Ammon's horn (tissue), 1 donor: ENCODE measurements around the gene SNAI1.

ENCODE experiments used
- DNase-seq: peaks from one replicate; pipeline ENCODE4 v3.0.0-alpha.2; 2016; ENCODE audit warnings: low spot score

The SNAI1 gene

GRCh38 chr20:50013976-50014375 is 31.2 kb downstream of the SNAI1 start:
- no peak for DNase-seq

- DNase-seq, result no peak
Measured at GRCh38 chr20:50014570-50015562, 32.1 kb downstream of the SNAI1 start.

DNA sequence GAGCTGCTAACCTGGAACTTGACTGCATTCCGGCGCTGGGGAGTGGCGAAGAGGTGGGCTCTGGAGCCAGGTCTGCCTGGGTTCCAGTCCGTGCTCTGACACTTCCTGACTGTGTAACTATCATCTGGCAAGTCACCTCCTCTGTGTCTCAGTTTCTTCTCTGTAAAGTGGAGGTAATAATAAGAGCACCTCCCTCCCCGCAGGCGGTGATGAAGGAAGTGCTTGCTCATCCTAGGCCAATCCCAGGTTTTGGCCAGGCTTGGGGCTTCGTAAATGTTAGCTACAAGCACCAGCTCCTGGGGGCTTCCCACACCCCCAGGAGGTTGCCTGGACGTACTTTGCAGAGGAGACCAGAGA is 32.8 kb downstream of the SNAI1 start:
- DNase-seq, result no peak

- no peak for DNase-seq
Measured at GRCh38 chr20:50015993-50016770, 33.4 kb downstream of the SNAI1 start.

- no peak for DNase-seq
Measured at GRCh38 chr20:50017160-50017559, 34.4 kb downstream of the SNAI1 start.

DNA sequence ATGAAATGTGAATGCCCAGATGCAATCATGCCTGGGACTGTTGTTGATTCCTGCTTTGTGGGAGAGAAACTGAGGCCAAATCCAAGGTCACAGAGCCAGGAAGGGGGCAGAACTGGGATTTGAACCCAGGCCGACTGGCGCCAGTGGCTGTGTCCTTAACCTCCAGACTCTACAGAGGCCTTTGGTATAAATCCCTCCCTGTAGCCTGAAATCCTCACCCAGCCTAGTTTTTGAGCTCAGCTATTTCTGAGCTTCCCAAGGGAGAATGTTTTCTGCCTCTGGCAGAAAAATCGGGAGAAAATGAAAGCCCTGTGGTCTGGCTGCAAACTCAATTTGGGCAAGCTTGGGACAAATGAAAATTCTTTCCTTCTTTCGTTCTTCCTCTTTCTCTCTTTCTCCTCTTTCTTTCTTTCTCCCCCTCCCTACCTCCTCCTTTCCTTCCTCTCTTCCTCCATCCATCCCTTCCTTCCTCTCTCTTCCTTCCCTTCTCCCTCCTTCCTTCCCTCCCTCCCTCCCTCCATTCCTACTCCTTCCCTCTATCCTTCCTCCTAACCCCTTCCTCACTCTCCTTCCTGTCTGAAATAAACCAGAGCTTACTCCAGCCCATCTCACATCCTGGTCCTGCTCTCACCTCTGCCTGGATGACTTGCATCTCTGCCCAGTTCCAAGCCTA is 34.9 kb downstream of the SNAI1 start:
- no peak for DNase-seq

GRCh38 chr20:50019466-50020256 is 36.9 kb downstream of the SNAI1 start:
- DNase-seq, result peak; percentile 40

DNA sequence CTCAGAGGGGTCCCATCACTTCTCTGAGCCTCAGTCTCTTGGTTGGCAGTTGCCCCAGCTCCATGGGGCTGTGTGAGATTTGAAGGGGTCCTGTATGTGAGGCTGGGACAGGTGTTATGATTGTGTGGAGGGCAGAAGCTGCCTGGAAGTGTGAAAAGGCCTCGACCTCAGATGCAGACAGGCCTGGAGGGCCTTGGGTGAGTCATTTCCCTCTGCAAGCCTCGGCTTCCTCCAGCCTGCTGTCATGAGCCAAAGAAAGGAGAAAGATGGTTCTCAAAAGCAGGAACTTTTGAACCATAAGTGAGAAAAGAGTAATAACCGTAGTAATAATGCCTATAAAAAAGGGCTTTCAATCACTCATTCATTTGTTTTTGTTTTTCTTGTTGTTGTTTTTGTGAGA is 37.5 kb downstream of the SNAI1 start:
- no peak for DNase-seq

- DNase-seq, result no peak
Measured at GRCh38 chr20:50022676-50023075, 39.9 kb downstream of the SNAI1 start.

- no peak for DNase-seq
Measured at GRCh38 chr20:50023116-50023805, 40.5 kb downstream of the SNAI1 start.

- DNase-seq, result no peak
Measured at GRCh38 chr20:50026746-50027575, 44.2 kb downstream of the SNAI1 start.

DNA sequence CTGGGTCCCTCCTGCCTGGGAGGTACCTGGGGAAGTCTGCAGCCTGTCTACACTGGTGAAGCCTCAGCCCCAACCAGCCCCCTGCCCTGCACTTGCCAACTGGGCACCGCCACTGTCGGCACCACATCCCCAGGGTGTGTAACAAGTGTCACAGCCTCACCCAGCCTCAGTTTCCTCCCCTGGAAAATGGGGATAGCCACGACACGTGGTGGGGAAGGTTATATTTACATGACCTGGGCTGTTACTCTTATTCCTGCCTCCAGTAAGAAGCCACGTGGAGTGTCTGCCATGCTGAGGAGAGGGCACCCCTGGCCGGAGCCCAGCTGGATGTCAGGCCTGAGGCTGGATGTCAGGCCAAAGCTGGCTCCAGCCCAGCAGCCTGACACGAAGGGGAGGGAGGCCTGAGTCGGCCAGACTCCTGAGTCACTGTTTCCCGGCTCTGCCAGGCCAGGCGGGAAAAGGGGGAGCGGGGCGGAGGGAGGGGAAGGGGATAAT is 44.9 kb downstream of the SNAI1 start:
- DNase-seq, result peak; percentile 76

- DNase-seq, result no peak
Measured at GRCh38 chr20:50029083-50029696, 46.4 kb downstream of the SNAI1 start.

DNA sequence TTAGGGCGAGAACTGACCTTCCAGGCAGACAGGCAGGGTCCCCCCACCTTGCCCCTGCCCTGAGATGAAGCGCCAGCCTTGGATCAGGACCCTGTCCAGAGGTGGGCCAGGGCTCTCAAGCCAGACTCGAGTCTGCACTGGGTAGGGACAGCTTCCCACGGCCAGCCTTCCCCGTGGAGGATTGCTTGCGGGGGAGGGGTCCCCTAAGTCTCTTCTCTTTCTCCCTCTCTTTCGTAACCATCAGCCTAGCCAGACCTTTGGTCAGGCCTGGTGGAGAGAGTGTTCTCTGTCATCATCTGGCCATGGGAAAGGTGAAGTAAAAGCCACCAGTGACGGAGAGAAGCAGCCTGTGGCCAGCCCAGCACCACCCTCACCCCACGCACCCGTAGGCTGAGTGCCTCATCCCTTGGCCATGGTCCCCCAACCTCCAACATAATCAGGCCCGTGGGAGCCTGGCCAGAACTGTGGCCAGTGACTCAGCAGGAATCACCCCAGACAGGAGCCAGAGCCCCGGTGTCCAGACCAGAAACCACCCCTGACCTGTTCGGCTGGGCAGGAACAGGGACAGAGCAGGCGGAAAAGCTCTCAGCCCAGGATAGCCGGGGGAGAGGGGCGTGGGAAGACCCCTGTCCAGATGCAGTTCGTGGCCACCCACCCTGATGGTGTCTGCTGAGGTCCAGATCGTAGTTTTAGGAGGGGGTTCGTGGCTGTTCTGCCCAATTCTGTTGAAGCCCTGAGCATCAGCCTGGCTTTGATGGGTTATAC is 47.1 kb downstream of the SNAI1 start:
- DNase-seq, result no peak

- DNase-seq, result no peak
Measured at GRCh38 chr20:50032955-50033666, 50.3 kb downstream of the SNAI1 start.

DNA sequence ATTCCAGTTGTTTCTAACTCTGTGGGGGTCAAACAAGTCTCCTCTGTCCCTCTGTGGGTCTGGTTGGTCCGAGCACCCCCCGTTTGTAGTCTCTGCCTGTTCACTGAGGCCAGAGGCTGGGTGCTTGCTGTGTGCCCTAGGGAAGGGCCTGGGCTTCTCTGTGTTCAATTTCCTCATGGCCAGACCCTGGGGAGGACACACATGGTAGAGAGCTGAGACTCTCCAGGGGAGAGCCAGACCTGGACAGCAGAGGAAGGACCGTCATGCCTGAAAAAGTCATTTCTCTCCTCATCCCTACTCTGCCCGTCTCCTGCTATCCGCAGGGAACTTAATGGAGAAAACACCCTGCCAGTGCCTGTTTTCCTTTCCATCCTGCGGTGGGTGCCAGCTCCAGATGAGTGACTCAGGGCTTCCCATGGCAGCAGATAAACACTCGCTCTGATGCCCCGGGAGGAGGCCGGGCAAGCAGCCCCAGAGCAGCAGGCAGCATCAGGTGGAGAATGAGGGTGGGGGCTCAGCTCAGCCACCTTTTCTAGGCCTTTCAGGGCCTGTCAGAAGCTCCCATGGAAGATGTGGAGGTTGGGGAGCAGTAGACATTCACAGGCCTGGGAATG is 51.9 kb downstream of the SNAI1 start:
- no peak for DNase-seq

- DNase-seq, result no peak
Measured at GRCh38 chr20:50036703-50037102, 53.9 kb downstream of the SNAI1 start.

- DNase-seq, result no peak
Measured at GRCh38 chr20:50037123-50037522, 54.3 kb downstream of the SNAI1 start.
